T47D (cell line): ENCODE data around the gene KRTAP4-5.
A peak's percentile ranks its signal among the peaks of the same experiment; 100 is the strongest.
"Not testable (repeated sequence)": the region's sequence is repeated elsewhere in the genome, so short reads cannot be mapped to it uniquely, and the experiment has no call there.

Source experiments
- DNase-seq, 2 experiments: peaks; one replicate each; pipeline versions ENCODE4 v3.0.0 to v3.0.0-alpha.2; 2011 to 2012; ENCODE audit warnings: low read depth in 1 of 2, low spot score in 1 of 2
- JUND ChIP-seq: IDR thresholded peaks from 2 replicates; pipeline ENCODE4 v1.6.1; 2012; ENCODE audit warnings: low read depth
- in situ Hi-C: cut with HindIII; loops from 2 replicates; pipeline ENCODE4 v1.10.0; 2016; ENCODE audit warnings: low sequenced_read_pairs, low pct_unique_long_range_greater_than_20kb

The KRTAP4-5 gene

DNA sequence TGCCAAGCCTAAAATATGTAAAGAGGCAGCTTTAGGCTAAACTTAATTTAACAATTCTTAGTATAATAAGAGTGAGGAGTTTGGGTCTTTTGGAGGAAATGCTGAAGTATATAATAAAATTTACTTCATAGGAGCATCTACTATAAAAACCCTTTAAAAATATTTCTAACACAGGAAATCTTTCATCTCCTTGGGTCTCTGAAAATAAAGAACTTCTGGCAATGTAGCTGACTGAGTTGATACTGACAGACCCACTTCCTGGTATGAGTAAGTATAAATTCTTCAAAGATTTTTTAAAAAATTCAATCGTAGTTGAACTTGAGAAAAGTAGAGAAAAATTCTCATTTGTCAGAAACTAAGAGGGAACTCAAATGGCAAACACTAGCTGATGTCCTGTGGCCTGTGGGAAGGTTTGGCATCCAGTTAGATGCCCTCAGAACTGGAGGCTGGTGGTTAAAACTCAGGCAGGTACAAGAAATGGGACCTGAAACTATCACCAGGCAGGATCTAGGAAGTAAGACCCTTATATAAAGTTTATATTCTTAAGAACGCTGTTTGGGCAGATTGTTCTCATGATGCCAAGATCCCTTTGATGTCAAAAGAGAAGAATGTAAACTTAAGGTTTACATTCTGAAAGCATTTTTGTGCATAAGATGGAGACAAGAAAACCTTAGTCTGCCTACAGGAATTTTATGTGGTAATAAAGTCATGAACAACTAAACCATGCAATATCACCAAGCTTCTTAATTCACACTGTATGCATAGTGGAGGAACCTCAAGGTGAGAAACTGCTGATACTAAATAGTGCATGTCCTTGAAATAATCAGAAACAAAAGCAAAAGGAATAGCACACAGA is 15.5 kb downstream of the KRTAP4-5 start:
- in situ Hi-C loops, result no loop called here
- no peak for DNase-seq
- no peak for TF ChIP-seq JUND

DNA sequence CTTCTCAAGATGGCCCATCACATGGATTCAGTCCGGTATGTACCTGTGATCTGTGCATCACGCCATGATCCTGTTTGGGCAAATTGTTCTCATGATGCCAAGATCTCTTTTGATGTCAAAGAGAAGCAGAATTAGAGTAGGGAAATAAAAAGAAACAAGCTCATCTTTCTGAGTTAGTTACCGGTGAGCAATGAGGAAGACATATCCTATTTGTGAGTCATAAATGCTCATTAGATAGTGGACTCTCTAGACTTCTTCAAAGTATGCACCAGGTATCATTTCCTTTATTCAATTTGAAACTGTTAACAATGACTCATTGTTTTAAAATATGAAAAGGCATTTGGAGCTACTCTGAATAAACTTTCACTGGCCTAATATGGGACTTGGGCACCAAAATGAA is 17.6 kb downstream of the KRTAP4-5 start:
- TF ChIP-seq JUND, result no peak
- DNase-seq, result no peak
- in situ Hi-C loops, result no loop called here

DNA sequence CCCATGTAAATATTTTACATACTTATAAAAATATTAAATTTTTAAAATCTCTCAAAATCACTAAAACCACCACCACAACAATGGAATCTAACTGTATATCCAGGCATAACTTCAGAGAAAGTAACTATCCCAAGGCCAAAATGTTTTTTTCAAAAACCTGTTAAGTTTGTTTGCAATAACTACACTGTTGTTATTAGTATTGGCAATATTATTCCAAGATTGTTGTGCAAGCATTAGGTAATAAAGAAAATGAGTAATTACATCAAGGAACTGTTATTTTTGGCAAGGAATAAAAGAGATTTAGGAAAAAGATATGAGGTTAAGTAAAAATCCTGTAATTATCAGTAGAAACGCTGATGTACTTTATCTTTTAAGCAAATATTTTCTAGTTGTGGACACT is 22.3 kb downstream of the KRTAP4-5 start:
- no peak for DNase-seq
- in situ Hi-C loops, result no loop called here
- TF ChIP-seq JUND, result no peak

DNA sequence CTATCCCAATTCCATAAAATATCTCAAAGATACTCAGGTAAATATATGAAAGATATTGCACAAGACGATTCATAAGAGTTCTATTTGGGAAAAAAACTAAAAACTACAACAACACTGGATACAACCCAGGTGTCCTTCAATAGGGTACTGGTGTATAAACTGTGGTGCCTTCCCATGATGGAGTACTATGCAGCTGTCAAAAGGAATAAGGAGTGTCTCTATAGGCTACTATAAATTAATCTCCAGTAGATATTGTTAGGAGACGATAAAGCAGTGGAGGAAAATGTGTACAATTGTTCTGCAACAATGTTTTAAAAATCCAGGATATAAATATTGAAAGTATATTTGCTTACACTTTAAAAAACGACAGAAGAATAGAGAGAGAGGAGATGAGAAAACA is 23.2 kb downstream of the KRTAP4-5 start:
- no peak for DNase-seq
- in situ Hi-C loops, result no loop called here
- TF ChIP-seq JUND, result no peak

DNA sequence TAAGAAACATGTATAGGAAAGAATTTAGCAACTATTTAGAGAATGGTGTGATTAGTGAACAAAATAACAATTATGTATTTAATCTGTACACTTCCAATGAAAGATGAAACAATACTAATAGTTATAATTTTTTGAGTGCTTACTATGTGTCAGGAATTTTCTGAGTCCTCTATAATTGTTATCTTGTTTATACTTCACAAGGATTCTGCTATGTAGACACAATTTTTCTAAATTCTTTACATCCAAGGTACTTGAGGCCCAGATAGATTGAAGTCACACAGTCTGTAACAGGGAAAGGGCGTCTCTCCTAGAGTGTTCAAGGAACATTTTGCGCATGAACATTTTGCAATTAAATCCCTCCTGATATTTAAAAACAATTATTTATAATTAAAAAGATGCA is 24.6 kb downstream of the KRTAP4-5 start:
- no peak for TF ChIP-seq JUND
- in situ Hi-C loops, result no loop called here
- DNase-seq, result no peak

DNA sequence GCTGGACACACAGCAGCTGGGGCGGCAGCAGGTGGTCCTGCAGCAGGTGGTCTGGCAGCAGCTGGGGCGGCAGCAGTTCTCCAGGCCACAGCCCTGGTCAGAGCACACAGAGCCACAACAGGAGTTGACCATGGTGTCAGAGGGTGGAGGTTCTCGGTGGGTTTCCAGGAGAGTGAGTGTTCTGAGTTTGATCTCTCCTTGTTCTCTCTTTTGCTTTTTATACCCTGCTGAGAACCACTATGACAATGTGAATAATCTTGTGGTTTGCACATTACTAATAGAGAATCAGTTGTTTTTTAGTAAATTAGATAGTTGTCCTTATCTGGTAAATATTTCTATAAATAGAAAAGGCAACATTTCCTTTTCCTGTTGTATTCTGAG is 25.6 kb downstream of the KRTAP4-5 start, which contains the start of gene KRTAP4-12:
Gene KRTAP4-12, minus strand, starts transcription at position 192 of the 381 bp plus-strand sequence. Its CDS starts 60 bp downstream, at position 132.
- DNase-seq, in situ Hi-C loops: not testable (repeated sequence)

DNA sequence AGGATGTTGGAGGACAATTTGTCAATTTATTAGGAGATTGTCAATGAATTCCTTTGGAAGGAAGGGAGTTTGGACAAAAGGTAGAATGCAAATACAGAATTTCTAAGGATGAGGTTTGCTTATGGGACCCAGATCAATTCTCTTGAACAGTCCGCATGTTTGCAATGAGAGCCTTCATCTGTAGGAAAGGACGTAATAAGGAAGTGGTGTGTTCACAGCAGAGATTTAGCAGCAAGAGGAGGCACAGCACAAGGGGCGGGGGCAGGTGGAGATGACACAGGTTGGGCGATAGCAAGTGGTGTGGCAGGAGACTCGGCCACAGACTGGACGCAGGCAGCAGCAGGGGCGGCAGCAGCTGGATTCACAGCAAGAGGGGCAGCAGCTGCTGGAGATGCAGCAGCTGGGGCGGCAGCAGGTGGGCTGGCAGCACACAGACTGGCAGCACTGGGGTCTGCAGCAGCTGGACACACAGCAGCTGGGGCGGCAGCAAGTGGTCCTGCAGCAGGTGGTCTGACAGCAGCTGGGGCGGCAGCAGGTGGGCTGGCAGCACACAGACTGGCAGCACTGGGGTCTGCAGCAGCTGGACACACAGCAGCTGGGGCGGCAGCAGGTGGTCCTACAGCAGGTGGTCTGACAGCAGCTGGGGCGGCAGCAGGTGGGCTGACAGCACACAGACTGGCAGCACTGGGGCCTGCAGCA is 26.2 kb downstream of the KRTAP4-5 start:
- in situ Hi-C loops, DNase-seq: not testable (repeated sequence)

DNA sequence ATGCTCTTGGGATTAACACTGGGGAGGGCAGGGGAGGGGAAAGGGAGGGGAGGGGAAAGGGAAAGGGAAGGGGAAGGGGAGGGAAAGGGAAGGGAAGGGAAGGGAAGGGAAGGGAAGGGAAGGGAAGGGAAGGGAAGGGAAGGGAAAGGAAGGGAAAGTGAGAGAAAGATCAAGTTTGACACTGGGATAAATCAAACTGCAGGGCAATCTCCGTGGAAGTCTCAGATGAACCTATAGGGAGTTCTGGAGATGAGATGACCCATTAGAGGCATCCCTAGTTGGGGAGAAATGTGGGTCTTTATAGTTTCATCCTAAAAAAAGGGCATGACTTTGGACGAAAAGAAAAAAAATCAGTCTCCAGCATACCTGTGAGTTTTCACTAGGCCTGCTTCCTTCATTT is 27.9 kb downstream of the KRTAP4-5 start:
- in situ Hi-C loops, result no loop called here
- no peak for DNase-seq
- TF ChIP-seq JUND, result no peak

DNA sequence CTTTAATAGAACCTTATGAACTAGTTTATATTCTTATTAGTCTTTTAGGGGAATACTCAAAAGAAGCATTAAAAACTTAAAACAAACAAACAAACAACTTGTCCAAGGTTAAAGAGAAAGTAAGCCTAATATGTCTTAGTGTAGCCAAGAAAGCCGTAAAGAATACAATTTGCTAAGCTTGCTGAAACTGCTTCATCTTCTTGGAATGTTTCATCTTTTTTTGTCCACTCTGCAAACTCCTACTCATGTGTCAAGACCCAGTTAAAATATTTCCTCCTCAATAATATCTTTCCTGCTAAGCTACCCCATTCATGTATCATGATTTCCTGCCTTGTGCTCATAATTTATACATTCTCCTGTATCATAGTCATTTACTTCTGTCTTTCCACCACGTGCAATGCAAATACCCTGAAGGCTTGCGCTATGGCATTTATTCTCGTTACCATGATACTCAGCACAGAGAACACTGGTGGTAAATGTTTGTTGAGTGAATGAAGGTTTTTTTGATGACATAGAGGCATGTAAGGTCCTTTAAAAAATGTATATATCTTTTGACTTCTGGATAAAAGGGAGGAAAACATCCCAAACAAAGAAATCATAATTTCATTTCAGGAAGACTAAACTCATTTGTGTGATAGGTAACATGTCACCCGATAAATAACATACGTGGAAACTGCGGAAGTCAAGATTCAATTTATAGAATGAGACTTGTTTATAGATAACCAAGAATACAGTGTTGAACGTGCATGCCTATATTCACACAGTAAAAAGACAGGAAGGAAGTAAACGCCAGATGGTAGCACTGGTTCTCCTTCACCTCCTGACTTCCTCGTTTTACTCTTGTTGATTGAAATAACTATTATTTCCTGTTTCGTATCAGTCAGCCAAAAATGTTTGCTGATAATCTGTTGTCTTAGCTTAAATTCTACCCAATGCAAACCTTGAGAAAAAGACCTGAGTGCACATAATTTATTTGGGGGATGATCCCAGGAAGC is 29.6 kb downstream of the KRTAP4-5 start:
- DNase-seq, in situ Hi-C loops: not testable (repeated sequence)

DNA sequence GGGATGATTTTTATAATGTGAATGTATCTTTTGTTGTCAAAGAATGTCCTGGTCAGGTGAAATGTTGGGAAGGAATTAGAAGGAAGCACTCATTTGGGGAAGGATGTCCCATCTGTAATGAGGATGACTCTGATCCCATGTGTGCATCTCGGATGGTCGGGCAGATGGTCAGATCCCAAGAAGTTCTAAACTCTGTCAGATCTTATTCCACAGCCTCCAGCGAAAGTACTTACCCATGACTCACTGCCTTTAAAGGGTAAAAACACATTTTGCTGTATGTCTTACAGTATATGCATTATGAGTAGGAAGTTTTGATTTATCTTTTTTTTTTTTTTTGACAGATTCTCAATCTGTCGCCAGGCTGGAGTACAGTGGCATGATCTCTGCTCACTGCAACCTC is 30.9 kb downstream of the KRTAP4-5 start:
- DNase-seq, result no peak
- in situ Hi-C loops, result no loop called here
- no peak for TF ChIP-seq JUND

DNA sequence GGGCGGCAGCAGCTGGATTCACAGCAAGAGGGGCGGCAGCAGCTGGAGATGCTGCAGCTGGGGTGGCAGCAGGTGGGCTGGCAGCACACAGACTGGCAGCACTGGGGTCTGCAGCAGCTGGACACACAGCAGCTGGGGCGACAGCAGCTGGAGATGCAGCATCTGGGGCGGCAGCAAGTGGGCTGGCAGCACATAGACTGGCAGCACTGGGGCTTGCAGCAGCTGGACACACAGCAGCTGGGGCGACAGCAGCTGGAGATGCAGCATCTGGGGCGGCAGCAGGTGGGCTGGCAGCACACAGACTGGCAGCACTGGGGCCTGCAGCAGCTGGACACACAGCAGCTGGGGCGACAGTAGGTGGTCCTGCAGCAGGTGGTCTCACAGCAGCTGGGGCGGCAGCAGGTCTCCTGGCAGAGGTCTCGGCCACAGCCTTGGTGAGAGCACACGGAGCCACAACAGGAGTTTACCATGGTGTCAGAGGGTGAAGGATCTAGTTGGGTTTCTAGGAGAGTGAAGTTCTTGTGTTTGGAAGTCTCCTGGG is 31.7 kb downstream of the KRTAP4-5 start, which contains the start of gene KRTAP4-11:
Gene KRTAP4-11, minus strand, starts transcription at position 528 of the 541 bp plus-strand sequence. Its CDS starts 58 bp downstream, at position 470.
- in situ Hi-C loops, DNase-seq: not testable (repeated sequence)

DNA sequence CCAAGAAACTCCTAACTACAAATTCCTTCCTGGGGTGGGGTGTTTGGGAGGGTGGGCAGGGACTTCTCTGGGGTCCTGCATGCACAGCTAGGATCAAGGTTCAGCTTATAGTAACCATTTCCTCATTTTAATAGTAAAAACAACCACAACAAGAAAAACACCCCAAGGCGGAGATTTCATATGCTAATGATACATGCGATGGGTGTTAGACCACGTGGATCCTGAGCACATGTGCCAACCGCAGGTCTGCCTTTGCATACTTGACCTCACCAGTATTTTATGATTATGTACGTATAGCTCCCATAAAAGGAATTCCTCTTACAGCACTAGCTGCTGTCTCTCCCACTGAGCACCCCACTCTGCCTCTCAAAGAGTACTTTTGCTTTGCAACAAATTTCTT is 33.3 kb downstream of the KRTAP4-5 start:
- in situ Hi-C loops, result no loop called here
- TF ChIP-seq JUND, result no peak
- DNase-seq, result peak in 1 of 2 experiments; percentile 56
